BE2C (cell line): ENCODE results near the gene GMEB2.
"Not testable (repeated sequence)": the region's sequence is repeated elsewhere in the genome, so short reads cannot be mapped to it uniquely, and the experiment has no call there.

Experiments
- DNase-seq: peaks from one replicate; pipeline ENCODE4 v3.0.0-alpha.2; 2020
- H3K27me3 ChIP-seq: fragments of 250-450 bp; sonication (Bioruptor Pico); 2 replicates; pipeline ENCODE4 v1.5.1; 2020; ENCODE audit warnings: mild to moderate bottlenecking
- H3K36me3 ChIP-seq: fragments of 250-450 bp; sonication (Bioruptor Pico); 2 replicates; pipeline ENCODE4 v1.5.1; 2020; ENCODE audit warnings: mild to moderate bottlenecking
- H3K4me1 ChIP-seq: fragments of 250-450 bp; sonication (Bioruptor Pico); 2 replicates; pipeline ENCODE4 v1.5.1; 2020
- H3K4me3 ChIP-seq: 2 replicates; pipeline ENCODE4 v1.5.1; 2011; ENCODE audit warnings: low read depth, low read length
- H3K9me3 ChIP-seq: fragments of 250-450 bp; sonication (Bioruptor Pico); 2 replicates; pipeline ENCODE4 v1.5.1; 2020
- CTCF ChIP-seq: IDR thresholded peaks from 2 replicates; pipeline ENCODE4 v1.5.1; 2012; ENCODE audit warnings: mild to moderate bottlenecking, low read depth, low read length

Gene GMEB2

DNA sequence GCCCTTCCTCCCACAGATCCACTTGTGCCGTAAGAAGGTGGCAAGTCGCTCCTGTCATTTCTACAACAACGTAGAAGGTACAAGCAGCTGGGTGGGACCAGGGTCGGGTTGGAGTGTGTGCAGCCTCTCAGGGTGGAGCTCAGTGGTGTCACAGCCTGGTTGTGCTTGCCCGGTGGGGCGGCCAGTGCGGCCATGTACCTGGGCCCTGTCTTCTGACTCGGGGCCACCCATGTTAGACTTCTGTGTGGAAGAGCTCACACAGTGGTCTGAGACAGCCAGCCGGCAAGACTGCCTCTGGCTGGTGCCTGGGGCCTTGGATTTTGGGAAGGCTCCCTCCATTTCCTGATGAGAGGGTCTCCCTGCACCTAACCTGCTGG is 35.9 kb upstream of the GMEB2 start:
- no peak for TF ChIP-seq CTCF
- Histone ChIP-seq H3K36me3 (peaks cover 48% of the 10 kb centered on the region), H3K9me3 (no peaks in the 10 kb centered on the region), H3K4me1 (peaks cover 12% of the 10 kb centered on the region), H3K4me3 (no peak overlapping the region), H3K27me3 (no peaks in the 10 kb centered on the region)
- DNase-seq, result no peak

DNA sequence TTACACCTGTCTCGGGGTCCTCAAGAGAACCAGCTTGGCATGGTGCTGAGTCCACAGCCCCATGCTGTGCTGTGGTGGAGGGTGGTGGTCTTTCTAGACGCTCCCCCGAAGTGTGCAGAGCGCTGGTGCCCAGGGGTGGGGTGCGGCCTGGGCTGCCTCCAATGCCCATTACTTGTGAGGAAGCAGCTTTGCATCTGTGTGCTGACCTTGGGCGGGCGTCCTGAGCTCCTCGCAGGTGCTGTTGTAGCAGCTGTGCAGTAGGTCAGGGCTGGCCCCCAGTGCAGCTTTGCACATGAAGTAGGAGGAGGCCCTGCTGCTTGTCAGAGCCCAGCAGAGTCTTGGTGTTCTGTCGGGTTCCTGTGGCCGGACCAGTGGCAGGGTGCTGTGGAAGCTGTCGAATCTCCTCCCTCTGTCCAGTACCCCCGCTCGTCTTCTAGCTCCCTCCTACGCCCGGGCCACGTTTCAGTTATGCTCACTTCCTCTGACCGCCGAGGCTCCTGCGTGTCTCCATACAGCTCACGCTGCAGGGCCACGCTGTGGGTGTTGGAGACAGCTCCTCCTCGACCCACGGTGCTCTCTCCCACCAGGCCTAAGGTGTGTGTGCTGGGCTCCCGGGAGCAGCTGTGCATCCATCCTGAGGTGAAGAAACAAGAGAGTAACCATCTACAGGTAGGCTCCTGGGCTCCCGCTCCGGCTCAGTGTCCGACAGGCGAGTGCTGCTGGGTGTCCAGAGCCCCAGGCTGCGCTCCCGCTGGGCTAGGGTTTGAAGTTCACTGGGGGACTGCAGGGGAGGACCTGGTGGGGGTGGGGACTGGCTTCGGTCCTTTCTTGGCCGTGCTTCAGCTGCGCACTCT is 35.3 kb upstream of the GMEB2 start:
- H3K9me3 ChIP-seq, result no peaks in the 10 kb centered on the region
- no peak overlapping the region for H3K4me3 ChIP-seq
- peaks cover 12% of the 10 kb centered on the region for H3K4me1 ChIP-seq
- peaks cover 42% of the 10 kb centered on the region for H3K36me3 ChIP-seq
- DNase-seq, result no peak
- no peak for TF ChIP-seq CTCF
- H3K27me3 ChIP-seq, result no peaks in the 10 kb centered on the region

DNA sequence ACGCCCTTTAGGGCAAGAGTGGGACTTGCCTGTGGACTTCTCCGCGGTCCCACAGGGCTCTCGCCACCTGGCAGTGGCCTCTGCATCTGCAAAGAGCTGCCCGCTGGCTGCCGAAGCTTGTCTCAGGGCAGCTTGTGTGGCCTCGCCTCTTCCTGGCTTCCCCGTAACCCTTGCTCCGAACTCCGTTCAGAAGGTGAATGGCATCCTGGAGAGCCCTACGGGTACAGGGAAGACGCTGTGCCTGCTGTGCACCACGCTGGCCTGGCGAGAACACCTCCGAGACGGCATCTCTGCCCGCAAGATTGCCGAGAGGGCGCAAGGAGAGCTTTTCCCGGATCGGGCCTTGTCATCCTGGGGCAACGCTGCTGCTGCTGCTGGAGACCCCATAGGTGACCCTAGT is 34.2 kb upstream of the GMEB2 start:
- no peak for TF ChIP-seq CTCF
- no peak overlapping the region for H3K4me3 ChIP-seq
- H3K9me3 ChIP-seq, result no peaks in the 10 kb centered on the region
- H3K36me3 ChIP-seq, result peaks cover 34% of the 10 kb centered on the region
- DNase-seq, result no peak
- H3K27me3 ChIP-seq, result no peaks in the 10 kb centered on the region
- H3K4me1 ChIP-seq, result peaks cover 12% of the 10 kb centered on the region

- Histone ChIP-seq H3K9me3 (no peaks in the 10 kb centered on the region), H3K27me3 (no peaks in the 10 kb centered on the region), H3K4me3 (no peak overlapping the region), H3K36me3 (peaks cover 29% of the 10 kb centered on the region), H3K4me1 (peaks cover 12% of the 10 kb centered on the region)
- DNase-seq, result no peak
- no peak for TF ChIP-seq CTCF
These were observed 33.7 kb upstream of the GMEB2 start for GRCh38 chr20:63660622-63661021.

GRCh38 chr20:63660174-63660573 is 33.3 kb upstream of the GMEB2 start:
- peaks cover 29% of the 10 kb centered on the region for H3K36me3 ChIP-seq
- not testable (repeated sequence) for H3K4me1 ChIP-seq, H3K9me3 ChIP-seq, H3K4me3 ChIP-seq, H3K27me3 ChIP-seq, DNase-seq

DNA sequence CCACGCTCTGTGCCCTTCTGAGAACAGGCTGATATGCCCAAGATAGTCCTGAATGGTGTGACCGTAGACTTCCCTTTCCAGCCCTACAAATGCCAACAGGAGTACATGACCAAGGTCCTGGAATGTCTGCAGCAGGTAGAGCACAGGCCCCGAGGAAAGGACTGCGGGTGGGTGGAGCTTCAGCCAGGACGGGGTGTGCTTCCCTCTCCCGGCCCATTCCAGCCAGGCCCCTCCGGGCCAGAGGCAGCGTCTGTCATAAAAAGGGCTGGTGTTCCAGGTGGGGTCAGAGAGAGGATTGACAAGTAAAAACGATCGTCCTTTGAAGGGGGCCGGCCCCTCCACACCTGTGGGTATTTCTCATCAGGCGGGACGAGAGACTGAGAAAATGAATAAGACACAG is 32.5 kb upstream of the GMEB2 start:
- no peak for TF ChIP-seq CTCF
- Histone ChIP-seq H3K27me3 (no peaks in the 10 kb centered on the region), H3K9me3 (no peaks in the 10 kb centered on the region), H3K4me1 (peaks cover 2% of the 10 kb centered on the region), H3K4me3 (peak overlapping the region; percentile 97), H3K36me3 (peaks cover 29% of the 10 kb centered on the region)
- no peak for DNase-seq
